ENCODE results near the gene CBX2.

CBX2 gene

DNA sequence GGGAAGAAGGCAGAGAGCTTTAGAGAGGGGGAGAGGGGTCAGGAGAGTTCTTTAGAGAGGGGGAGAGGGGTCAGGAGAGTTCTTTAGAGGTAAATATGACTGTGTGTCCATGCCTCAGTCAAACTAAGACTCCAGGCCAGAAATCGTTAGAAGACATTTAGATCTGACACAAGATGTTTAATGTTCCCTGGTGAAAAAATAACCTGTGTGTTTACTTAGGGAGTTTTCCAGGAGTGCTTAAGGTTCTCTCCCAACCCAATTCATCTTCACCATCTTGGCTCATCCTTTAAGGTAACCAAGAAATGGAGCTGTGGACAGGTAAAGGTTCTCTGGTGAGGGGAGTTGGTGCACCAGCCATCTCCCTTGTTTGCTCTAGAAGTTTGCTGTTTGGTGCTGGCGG lies 51.5 kb downstream of the CBX2 start:
- no peak for DNase-seq (ENCODE audit: low read depth)

- DNase-seq (ENCODE audit: low read depth) = no peak
These were observed 52.4 kb downstream of the CBX2 start for GRCh38 chr17:79830303-79830702.

DNA sequence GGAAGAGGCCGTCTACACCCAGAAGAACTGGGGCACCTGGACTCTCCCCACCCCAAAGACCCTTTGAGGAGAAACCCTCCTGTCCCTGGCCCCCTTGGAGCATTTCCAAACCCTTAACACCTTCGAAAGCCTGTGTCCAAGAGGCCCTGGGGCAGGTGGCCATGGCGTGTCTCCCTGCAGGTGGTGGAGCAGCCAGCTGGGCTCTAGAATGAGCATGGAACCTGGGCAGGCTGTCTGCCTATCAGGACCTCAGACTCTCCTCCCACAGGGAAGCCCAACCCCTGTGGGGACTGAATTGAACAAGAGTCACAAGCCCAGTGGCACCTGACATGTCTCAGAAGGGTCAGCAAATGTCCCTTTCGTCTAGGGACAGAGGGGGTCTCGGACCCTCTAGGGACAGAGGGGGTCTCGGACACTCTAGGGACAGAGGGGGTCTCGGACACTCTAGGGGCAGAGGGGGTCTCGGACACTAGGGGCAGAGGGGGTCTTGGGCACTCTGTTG lies 52.9 kb downstream of the CBX2 start:
- no peak for DNase-seq (ENCODE audit: low read depth)

- no peak for DNase-seq (ENCODE audit: low read depth)
These were observed 53.6 kb downstream of the CBX2 start for GRCh38 chr17:79831265-79832217.

DNA sequence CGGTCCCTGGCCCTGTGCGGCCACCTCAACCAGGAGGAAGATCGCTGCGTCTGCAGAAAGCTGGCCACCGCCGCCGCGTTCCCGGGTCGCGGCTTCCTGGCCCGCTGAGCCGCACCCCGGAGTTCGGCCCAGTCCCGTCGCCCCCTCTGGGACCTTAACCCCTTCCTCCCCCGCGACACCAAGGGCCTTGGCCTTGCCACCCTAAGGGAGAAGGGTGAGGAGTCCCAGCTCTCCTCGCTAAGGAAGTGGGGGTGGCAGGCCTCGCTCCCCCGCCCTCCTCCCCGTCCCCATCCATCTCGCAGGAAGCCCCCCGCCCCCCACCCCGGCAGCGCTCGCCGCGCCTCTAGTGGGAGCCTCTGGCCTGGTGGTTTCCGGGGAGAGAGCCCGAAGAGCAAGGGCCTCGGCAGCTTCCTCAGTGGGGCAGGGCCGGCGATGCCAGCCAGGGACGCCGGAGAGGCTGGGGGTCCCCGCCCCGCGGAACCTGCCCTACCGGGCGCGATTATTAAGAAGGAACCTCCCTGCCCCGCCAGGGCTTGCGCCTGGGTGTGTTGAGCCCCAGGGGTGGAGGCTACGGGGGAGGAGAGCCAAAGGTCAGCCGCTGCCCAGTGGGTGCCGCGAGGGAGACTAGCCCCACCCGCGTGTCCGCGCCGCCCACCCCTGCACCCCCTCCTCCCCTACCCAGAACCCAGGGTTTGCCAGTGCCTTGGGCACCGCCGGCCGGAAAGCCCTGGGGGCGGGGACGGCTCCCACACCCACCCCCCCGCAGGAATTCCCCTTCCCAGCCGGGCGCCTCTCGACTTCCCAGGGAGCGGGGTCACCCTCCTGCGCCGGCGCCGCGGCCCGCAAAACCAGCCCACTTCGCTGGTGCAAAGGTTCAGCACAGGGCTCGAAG lies 54.5 kb downstream of the CBX2 start:
- DNase-seq (ENCODE audit: low read depth) = no peak

GRCh38 chr17:79833110-79833450 lies 55.1 kb downstream of the CBX2 start:
- no peak for DNase-seq (ENCODE audit: low read depth)

DNA sequence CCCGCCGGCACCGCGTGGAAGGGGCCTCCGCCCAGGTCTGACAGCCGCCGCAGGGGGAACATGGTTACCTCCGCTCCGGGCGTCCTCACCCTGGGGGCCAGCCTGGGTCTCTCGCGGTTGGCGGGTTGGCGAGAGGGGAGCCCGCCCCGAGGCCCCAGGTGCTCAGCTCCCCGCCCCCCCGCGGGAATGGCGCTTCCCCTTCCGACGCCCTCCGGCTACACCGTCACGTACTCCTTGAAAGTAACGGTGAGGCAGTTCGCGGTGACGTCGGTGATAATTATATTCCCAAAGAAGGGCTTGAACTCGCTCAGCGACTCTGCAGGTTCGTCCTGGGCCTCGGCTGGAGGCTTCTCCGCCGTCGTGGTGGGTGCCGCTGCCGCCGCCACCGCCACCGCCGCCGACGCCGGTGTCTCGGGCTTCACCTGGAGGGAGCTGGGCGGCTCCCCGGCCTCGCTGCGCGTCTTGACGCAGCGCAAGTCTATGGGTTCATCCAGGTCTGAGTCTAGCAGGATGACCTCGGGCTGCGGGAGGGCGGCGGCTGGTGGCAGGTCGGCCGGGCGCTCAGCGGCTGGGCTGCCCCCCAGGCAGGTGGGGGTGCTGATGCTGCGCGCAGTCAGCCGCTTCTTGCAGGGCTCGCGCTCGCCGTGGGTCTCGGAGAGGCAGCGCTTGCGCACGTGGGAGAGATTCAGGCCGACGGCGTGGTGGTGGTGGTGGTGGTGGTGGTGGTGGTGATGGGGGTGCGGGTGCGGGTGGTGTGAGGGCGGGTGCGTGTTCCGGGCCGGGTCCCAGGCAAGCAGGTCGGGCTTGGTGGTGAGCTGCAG lies 56.0 kb downstream of the CBX2 start:
- no peak for DNase-seq (ENCODE audit: low read depth)

GRCh38 chr17:79834565-79835469 lies 56.9 kb downstream of the CBX2 start:
- no peak for DNase-seq (ENCODE audit: low read depth)

GRCh38 chr17:79835470-79835899 lies 57.5 kb downstream of the CBX2 start:
- DNase-seq (ENCODE audit: low read depth) = no peak

- no peak for DNase-seq (ENCODE audit: low read depth)
These were observed 58.1 kb downstream of the CBX2 start for GRCh38 chr17:79835953-79836509.

GRCh38 chr17:79836510-79836971 lies 58.6 kb downstream of the CBX2 start:
- DNase-seq (ENCODE audit: low read depth) = no peak

GRCh38 chr17:79836972-79837887 lies 59.3 kb downstream of the CBX2 start:
- DNase-seq (ENCODE audit: low read depth) = no peak
